Ishikawa (cell line): ENCODE measurements around the gene PABPN1L.

Experiments used
- NFIC ChIP-seq: IDR thresholded peaks from 2 replicates; pipeline ENCODE4 v1.6.1; 2012
- YY1 ChIP-seq: IDR thresholded peaks from 2 replicates; pipeline ENCODE4 v1.6.1; 2012; ENCODE audit warnings: low read depth
- TF ChIP-seq, protein P1 (sequence below): IDR thresholded peaks from 2 replicates; pipeline ENCODE4 v1.6.1; 2012; ENCODE audit warnings: low read depth, mild to moderate bottlenecking
- TF ChIP-seq, protein P2 (sequence below): IDR thresholded peaks from 2 replicates; pipeline ENCODE4 v1.6.1; 2012

DNA sequence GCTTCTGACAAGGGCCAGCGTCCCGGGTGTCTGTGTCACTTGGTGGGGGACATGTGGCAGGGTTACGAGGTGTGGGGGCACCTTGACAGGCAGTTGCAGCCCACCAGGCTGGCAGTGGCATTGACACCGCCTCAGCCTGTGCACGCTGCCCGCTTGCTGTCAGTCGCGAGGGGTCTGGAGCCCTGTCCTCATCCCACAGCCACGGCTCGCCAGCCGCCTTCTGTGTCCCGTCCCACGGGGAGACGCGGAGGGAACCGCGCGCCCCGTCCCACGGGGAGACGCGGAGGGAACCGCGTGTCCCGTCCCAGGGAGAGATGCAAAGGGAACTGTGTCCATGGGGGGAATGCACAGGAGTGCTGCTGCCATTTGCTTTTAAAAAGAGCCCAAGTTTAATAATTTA, 3.5 kb downstream of the PABPN1L start:
- no peak for TF ChIP-seq YY1
- no peak for TF ChIP-seq NFIC
- TF ChIP-seq, protein P1, sequence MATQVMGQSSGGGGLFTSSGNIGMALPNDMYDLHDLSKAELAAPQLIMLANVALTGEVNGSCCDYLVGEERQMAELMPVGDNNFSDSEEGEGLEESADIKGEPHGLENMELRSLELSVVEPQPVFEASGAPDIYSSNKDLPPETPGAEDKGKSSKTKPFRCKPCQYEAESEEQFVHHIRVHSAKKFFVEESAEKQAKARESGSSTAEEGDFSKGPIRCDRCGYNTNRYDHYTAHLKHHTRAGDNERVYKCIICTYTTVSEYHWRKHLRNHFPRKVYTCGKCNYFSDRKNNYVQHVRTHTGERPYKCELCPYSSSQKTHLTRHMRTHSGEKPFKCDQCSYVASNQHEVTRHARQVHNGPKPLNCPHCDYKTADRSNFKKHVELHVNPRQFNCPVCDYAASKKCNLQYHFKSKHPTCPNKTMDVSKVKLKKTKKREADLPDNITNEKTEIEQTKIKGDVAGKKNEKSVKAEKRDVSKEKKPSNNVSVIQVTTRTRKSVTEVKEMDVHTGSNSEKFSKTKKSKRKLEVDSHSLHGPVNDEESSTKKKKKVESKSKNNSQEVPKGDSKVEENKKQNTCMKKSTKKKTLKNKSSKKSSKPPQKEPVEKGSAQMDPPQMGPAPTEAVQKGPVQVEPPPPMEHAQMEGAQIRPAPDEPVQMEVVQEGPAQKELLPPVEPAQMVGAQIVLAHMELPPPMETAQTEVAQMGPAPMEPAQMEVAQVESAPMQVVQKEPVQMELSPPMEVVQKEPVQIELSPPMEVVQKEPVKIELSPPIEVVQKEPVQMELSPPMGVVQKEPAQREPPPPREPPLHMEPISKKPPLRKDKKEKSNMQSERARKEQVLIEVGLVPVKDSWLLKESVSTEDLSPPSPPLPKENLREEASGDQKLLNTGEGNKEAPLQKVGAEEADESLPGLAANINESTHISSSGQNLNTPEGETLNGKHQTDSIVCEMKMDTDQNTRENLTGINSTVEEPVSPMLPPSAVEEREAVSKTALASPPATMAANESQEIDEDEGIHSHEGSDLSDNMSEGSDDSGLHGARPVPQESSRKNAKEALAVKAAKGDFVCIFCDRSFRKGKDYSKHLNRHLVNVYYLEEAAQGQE: no peak
- TF ChIP-seq, protein P2, sequence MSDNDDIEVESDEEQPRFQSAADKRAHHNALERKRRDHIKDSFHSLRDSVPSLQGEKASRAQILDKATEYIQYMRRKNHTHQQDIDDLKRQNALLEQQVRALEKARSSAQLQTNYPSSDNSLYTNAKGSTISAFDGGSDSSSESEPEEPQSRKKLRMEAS: no peak
